UCSD-AML1 (cell line): ENCODE measurements around the gene GTPBP1.

ENCODE experiments used
- DNase-seq: peaks from one replicate; lab custom pipeline; 2025; ENCODE audit not compliant: unreplicated experiment; lab: John Stamatoyannopoulos, UW

GTPBP1 gene

GRCh38 chr22:38705235-38706100 lies at the start of gene GTPBP1:
GTPBP1 (plus strand) TSS chr22:38705944; CDS start chr22:38705956, 12 bp downstream.
- peak; percentile 96 for DNase-seq

GRCh38 chr22:38656256-38657044 lies 49.3 kb upstream of the GTPBP1 start, which contains the start of the genes CBY1 and FAM227A:
CBY1 (plus strand) TSS chr22:38656638; CDS start chr22:38668055, 11,417 bp downstream.
FAM227A (minus strand) TSS chr22:38656392; CDS start chr22:38650168, 6,224 bp downstream.
- peak; percentile 92 for DNase-seq

DNA sequence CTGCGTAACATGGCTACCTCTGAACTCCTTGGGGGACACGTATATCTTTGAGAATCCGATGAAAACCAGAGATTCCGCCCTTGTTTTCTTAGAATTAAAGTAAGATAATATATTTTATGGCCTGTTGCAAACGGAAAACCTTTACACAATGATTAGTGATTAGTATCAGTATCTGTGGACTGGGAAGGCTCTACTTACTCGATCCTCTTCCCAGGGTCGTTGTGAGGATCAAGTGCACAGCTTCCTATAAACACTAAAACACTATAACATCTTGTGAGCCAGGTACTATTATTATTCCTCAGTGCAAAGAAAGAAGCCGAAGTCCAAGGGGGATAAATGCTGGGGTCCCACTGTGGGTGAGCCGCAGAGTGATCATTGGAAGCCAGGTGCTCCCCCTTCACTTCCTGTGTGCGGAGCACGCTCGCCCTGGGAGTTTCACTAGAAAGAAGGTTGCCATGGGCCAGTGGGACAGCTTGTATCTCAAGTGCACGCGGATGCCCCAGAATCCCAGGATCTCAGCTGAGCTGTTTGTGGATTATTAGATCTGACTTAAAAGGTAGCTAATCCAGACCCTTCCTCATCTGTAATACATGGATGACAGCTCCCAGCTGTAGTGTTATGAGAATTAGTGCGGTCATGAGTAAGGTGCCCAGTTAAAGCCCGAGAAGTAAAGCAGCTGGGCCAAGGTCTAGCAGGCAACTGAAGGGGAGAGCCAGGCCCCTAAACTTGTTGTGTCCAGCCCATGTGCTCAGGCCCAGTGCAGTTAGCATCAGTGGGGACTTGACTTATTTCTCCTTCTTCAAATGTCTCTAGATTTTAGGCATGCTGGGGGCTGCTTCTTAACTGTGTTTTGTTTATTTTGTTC lies 48.5 kb upstream of the GTPBP1 start:
- DNase-seq: peak; percentile 29

- DNase-seq: no peak
Measured at GRCh38 chr22:38674888-38675287, 30.9 kb upstream of the GTPBP1 start.

DNA sequence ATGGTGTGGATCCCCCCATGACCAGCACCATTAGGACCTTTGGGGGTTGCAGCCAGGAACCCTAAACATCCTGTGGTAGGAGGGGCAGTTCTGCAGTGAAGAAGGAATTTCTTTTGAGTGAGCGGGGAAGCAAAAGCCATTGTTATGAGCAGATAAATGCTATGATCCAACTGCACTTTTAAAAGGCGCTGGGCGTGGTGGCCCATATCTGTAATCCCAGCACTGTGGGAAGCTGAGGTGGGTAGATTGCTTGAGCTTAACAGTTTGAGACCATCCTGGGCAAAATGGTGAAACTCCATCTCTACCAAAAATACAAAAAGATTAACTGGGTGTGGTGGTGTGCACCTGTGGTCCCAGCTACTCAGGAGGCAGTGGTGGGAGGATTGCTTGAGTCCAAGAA lies 29.9 kb upstream of the GTPBP1 start:
- no peak for DNase-seq

GRCh38 chr22:38681582-38682335 lies 24.0 kb upstream of the GTPBP1 start, which contains the start of gene TOMM22:
TOMM22 (plus strand) TSS chr22:38681957; CDS start chr22:38681979, 22 bp downstream.
- peak; percentile 90 for DNase-seq

GRCh38 chr22:38684895-38685294 lies 20.8 kb upstream of the GTPBP1 start:
- no peak for DNase-seq

DNA sequence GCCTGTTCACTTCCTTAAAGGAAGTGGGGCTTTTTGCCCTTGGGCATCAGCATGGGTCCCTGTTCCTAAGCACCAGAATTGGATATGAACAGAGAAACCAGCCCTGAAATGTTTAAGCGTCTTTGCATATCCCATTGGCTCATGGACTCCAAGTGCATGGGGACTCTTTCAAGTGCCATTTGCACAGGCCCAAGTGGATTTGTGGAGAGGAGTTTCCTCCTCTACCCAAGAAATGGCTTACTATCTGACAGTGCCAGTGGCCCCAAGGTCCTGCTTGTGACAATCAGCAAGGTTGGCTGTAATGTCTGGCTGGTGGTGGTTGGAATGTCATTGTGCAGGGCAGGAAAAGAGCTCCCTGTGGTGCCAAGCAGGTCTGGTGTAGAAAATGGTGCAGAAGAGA lies 20.0 kb upstream of the GTPBP1 start:
- no peak for DNase-seq

DNA sequence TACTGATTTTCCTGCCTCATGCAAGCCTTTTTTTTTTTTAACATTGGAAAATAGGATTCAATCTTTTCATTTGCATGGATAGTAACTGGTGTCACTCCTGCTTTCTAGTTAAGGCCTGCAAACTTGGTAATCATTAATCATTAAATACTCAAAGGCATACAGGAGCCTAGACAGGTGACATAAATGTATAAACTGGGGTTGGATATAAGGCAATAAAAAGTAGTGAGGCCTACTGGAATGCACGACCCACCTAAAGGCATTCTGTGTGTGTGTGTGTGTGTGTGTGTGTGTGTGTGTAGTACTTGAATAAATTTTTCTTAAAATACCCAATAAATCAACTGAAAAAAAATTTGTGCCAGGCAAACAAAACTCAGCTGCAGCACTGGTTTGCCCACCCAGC lies 16.1 kb upstream of the GTPBP1 start:
- DNase-seq: no peak

GRCh38 chr22:38694049-38694448 lies 11.7 kb upstream of the GTPBP1 start:
- DNase-seq: no peak

- no peak for DNase-seq
Measured at GRCh38 chr22:38694940-38695339, 10.8 kb upstream of the GTPBP1 start.

- DNase-seq: no peak
Measured at GRCh38 chr22:38696606-38697424, 8.9 kb upstream of the GTPBP1 start.

DNA sequence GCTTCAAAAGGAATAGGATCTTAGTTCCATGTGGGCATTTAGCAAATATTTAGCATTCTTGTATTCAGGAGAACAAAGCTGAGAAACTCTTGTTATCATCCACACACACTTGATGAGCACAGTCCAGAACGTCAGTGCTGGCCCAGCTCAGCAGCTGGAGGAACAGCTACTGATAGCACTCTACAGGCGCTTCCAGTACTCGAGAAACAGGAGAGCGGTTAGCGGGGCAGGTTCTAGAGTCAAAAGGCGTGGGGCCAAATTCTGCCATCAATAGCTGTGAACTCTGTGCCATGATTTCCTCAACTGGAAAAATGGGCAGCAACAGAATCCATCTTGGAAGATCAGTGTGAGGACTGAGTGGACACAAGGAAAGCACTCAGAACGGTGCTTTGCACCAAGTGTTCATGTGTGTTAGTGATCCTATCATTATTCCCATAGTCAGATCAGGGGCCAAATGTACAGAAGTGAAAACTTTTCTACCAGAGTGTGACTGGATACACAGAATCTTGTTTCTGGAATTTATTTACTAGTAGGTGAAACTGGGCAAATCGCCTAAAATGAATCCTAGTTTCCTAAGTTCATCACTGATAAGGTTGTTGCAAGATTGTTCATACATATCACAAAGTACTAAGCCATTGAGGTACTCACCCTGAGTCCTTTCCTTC lies 8.2 kb upstream of the GTPBP1 start:
- DNase-seq: no peak

DNA sequence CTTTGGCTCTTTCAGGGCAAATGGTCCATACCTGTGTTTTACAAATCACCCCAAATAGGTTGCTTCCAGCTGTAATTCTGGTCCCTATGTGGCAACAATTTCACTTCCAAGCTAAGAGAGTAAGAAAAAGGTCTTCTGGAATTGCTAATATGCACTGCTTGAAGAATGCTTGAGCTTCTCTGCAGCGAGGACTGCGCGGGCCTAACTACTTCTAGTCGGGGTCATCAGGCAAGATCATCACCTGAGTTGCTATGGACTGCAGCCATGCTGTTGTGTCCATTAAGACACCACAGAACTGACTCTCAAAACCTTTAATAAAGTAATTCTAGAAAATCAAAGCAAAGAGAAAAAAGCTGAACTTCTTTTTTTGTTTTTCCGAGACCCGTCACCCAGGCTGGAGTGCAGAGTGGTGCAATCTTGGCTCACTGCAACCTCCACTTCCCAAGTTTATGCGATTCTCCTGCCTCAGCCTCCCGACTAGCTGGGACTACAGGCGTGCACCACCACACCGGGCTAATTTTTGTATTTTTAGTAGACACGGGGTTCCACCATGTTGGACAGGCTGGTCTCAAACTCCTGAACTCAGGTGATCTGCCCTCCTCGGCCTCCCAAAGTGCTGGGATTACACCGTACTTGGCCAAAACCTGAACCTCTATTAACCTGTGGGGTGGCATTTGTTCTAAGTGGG lies 7.2 kb upstream of the GTPBP1 start:
- DNase-seq: no peak

DNA sequence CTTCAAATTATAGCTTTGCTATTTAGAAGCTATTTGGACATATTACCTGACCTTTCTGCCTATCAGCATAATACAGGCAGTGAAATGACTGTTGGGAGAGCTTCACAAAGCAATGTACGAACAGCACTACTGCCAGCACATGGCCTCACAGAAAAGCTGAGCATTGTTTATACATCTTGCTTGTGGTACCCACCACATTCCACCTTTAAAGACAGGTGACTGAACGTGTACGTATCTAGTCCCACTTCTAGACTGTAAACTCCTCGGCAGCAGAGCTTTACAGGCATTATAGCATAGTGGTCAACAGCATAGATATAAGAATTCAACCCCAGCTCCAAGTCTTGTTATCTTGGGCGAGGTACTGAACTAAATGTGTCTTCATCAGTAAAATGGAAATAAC lies 6.6 kb upstream of the GTPBP1 start:
- DNase-seq: no peak

GRCh38 chr22:38699784-38700183 lies 6.0 kb upstream of the GTPBP1 start:
- no peak for DNase-seq

- DNase-seq: no peak
Measured at GRCh38 chr22:38700270-38700788, 5.4 kb upstream of the GTPBP1 start.
